Endothelial cell of umbilical vein (primary cell): Measurements from ENCODE around the gene AIMP1. TPM values are rescaled to one million over a fixed set of nuclear protein-coding genes. Genes with fewer than 3 reads are reported as not detected.

Experiments used
- BruUV-seq: library from RNA; stranded (reverse); fragments of 400-500 nt; replicated peaks from 2 replicates; lab custom pipeline; 2021; lab: Mats Ljungman, UMichigan
- CTCF ChIA-PET: fragments of 300-600, 350-600 bp; sonication (Branson Sonifier 250); formaldehyde crosslinking; loops from one replicate; lab custom pipeline; 2021; ENCODE audit warnings: antibody characterized with exemption, inconsistent platforms; lab: Charles Lee
- POLR2A ChIA-PET: fragments of 300-600, 350-600 bp; sonication (Branson Sonifier 250); formaldehyde crosslinking; loops from one replicate; lab custom pipeline; 2021; ENCODE audit warnings: antibody characterized with exemption, inconsistent platforms; lab: Charles Lee
- DNase-seq: peaks from one replicate; pipeline ENCODE4 v3.0.0-alpha.2; 2011; ENCODE audit warnings: low read depth, low spot score
- FAIRE-seq: peaks from 2 replicates; lab custom pipeline; 2011; peaks lifted over from hg19 to GRCh38; lab: Jason Lieb, UNC
- H2AFZ ChIP-seq: 2 replicates; pipeline ENCODE4 v1.6.0; 2012; ENCODE audit warnings: low read depth, low read length, control low read depth, inconsistent platforms
- H3K27ac ChIP-seq: 2 replicates; pipeline ENCODE4 v1.5.1; 2011; ENCODE audit warnings: low read depth, mild to moderate bottlenecking, control low read depth, low read length, moderate library complexity; ENCODE audit not compliant: insufficient read depth
- H3K27me3 ChIP-seq, 2 experiments: 2 replicates each; pipeline versions ENCODE4 v1.6.0 to v1.6.1; 2011; ENCODE audit warnings: low read length in 2 of 2, mixed read lengths in 1 of 2; ENCODE audit not compliant: control insufficient read depth in 2 of 2, insufficient read depth in 2 of 2
- H3K36me3 ChIP-seq, 2 experiments: 2 replicates in 1 of 2; 3 replicates in 1 of 2; pipeline ENCODE4 v1.5.1; 2011; ENCODE audit warnings: low read length in 2 of 2, mild to moderate bottlenecking in 1 of 2, moderate library complexity in 1 of 2; ENCODE audit not compliant: control insufficient read depth in 2 of 2, insufficient read depth in 2 of 2; ENCODE audit errors: extremely low read depth in 1 of 2
- H3K4me1 ChIP-seq: 3 replicates; pipeline ENCODE4 v1.5.1; 2011; ENCODE audit warnings: mild to moderate bottlenecking, low read length; ENCODE audit not compliant: control insufficient read depth, insufficient read depth; ENCODE audit errors: extremely low read depth
- H3K4me2 ChIP-seq: 2 replicates; pipeline ENCODE4 v1.6.1; 2011; ENCODE audit warnings: low read length, control low read depth, mixed read lengths; ENCODE audit not compliant: insufficient read depth
- H3K4me3 ChIP-seq, 3 experiments: fragments of 200-600 bp in 1 of 3; sonication (generic), shearing (Covaris generic) in 1 of 3; replicated peaks in 1 of 3; 2 replicates each; pipeline ENCODE4 v1.5.1; 2011 to 2016; ENCODE audit warnings: control low read depth in 3 of 3, low read length in 3 of 3, mild to moderate bottlenecking in 2 of 3, inconsistent platforms in 1 of 3, low read depth in 1 of 3, moderate library complexity in 1 of 3; ENCODE audit not compliant: insufficient read depth in 1 of 3
- H3K79me2 ChIP-seq: 2 replicates; pipeline ENCODE4 v1.6.0; 2012; ENCODE audit warnings: low read length, inconsistent platforms; ENCODE audit not compliant: control insufficient read depth, insufficient read depth
- H3K9ac ChIP-seq: replicated peaks from 2 replicates; pipeline ENCODE3; 2011; ENCODE audit warnings: low read length, control low read depth; ENCODE audit not compliant: insufficient read depth; ENCODE audit errors: extremely low read depth
- H3K9me1 ChIP-seq: replicated peaks from 3 replicates; pipeline ENCODE4 v1.6.0; 2011; ENCODE audit warnings: mild to moderate bottlenecking, low read length; ENCODE audit not compliant: control insufficient read depth, insufficient read depth; ENCODE audit errors: extremely low read depth
- H3K9me3 ChIP-seq: replicated peaks from 2 replicates; pipeline ENCODE4 v1.5.1; 2012; ENCODE audit warnings: low read length, inconsistent platforms; ENCODE audit not compliant: control insufficient read depth, insufficient read depth
- H4K20me1 ChIP-seq: replicated peaks from 2 replicates; pipeline ENCODE3; 2011; ENCODE audit warnings: mild to moderate bottlenecking, low read length; ENCODE audit not compliant: control insufficient read depth, insufficient read depth; ENCODE audit errors: extremely low read depth
- EZH2 ChIP-seq: IDR thresholded peaks from 2 replicates; pipeline ENCODE4 v1.6.1; 2012; ENCODE audit warnings: borderline replicate concordance, low read depth, mild to moderate bottlenecking, moderate library complexity, low read length, inconsistent platforms; ENCODE audit not compliant: severe bottlenecking
- FOS ChIP-seq: IDR thresholded peaks from 2 replicates; pipeline ENCODE4 v1.6.1; 2011; ENCODE audit warnings: mild to moderate bottlenecking, low read length, moderate library complexity, borderline replicate concordance; ENCODE audit not compliant: insufficient read depth
- JUN ChIP-seq: IDR thresholded peaks from 2 replicates; pipeline ENCODE4 v1.6.1; 2011; ENCODE audit warnings: borderline replicate concordance, low read depth; ENCODE audit not compliant: insufficient read length, insufficient read depth
- MYC ChIP-seq: IDR thresholded peaks from one replicate; pipeline ENCODE4 v1.6.1; 2011; ENCODE audit warnings: mild to moderate bottlenecking, low read depth, low read length
- POLR2A ChIP-seq: IDR thresholded peaks from 2 replicates; pipeline ENCODE4 v1.6.1; 2012; ENCODE audit warnings: low read depth, mild to moderate bottlenecking, control low read depth, low read length
- dilution Hi-C: fragments of 300-500 bp; cut with MboI; formaldehyde crosslinking; loops from one replicate; pipeline ENCODE4 v1.15.0; 2019; ENCODE audit warnings: low sequenced_read_pairs; ENCODE audit not compliant: extremely low pct_ligation_motif_present
- intact Hi-C: fragments of 100-400 bp; cut with micrococcal nuclease; formaldehyde crosslinking; loops from one replicate; pipeline ENCODE4 v1.10.0; 2022
- polyA plus RNA-seq, 4 experiments: library from polyadenylated mRNA; depleted of rRNA in 3 of 4; stranded (reverse) in 3 of 4; unstranded in 1 of 4; fragments of >200 nt; gene quantifications; 2 replicates each; pipeline versions ENCODE4 v1.2.1 to v1.2.3, GENCODE V29; 2011 to 2012; ENCODE audit warnings: missing spikeins in 1 of 4
- total RNA-seq: library from RNA; stranded (reverse); gene quantifications from 2 replicates; pipeline ENCODE4 v1.2.3, GENCODE V29; 2021
- TF ChIP-seq, protein P1 (sequence below): IDR thresholded peaks from 2 replicates; pipeline ENCODE4 v1.6.1; 2011; ENCODE audit not compliant: insufficient read depth, insufficient read length

The AIMP1 gene
- total and polyA plus RNA-seq, 2 donors (not counting 3 experiments of a cell fraction or from before 2014, with no cell fraction given): 6.4 to 42.4 TPM

DNA sequence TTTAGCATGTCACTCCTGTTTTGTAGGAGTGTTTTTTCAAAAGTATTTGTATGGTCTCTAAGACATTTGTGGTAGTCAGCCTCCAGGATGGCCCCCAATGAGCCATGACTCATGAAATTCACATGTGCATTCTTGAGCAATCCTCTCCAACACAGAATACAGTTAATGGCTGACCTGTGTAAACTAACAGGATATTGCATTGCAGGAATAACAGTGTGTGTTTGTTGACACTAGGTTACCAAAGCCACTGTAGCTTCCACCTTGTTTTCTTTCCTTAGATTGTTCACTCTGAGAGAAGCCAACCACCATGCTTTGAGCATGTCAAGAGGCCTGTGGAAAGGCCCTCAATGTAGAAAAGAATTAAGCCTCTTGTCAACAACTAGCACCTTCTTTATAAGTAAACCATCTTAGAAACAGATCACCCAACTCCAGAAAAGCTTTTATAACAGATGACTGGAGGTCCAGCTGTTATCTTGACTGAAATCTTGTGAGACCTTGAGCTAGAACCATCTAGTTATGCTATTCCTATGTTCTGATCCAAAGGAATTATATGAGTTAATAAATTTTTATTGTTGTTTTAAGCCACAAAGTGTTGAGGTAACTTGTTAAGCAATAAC lies 28.9 kb upstream of the AIMP1 start:
- H3K4me2 ChIP-seq: peak overlapping the region; percentile 21
- H3K27me3 ChIP-seq: no peaks in the 10 kb centered on the region
- no peaks in the 10 kb centered on the region for H3K36me3 ChIP-seq
- peak; percentile 63 for TF ChIP-seq FOS
- no peak for TF ChIP-seq POLR2A
- TF ChIP-seq JUN: peak; percentile 88
- H3K9me1 ChIP-seq: no peaks in the 10 kb centered on the region
- DNase-seq (peak; percentile 85), FAIRE-seq (peak; percentile 86)
- ChIA-PET POLR2A (no interaction called here), CTCF (interaction anchor here (1.2 kb wide), 1 partner anchor 78 kb away, joined by 3 read pairs; no protein-coding TSS in a partner anchor)
- no peak overlapping the region for H3K4me3 ChIP-seq
- H3K9me3 ChIP-seq: no peaks in the 10 kb centered on the region
- TSS peak; percentile 21 for BruUV-seq
- H3K79me2 ChIP-seq: no peaks in the 10 kb centered on the region
- peak overlapping the region; percentile 79 for H3K27ac ChIP-seq
- dilution Hi-C loops (no loop called here), intact Hi-C loops (loop anchor here (1.0 kb wide), 2 partner anchors 13 to 29 kb away; partner anchors contain the start of genes AIMP1 and TBCK)
- H3K9ac ChIP-seq: no peak overlapping the region
- no peak overlapping the region for H2AFZ ChIP-seq
- H4K20me1 ChIP-seq: no peaks in the 10 kb centered on the region
- H3K4me1 ChIP-seq: peaks cover 9% of the 10 kb centered on the region

DNA sequence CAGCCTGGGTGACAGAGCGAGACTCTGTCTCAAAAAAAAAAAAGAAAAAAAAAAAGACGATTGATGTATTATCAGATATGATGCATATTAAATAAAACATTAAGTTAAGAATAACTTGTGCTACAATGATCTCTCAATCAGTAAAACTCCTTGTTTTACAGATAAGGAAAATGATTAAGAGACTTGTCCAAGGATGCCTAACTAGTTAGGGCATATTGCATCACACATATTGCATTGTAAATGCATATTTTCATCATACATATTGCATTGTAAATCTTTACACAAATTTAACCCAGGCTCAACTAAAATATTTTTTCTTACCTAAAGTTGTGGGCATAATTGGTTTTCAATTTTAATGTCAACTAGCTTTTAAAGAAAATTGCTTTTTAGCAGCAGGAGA lies 26.6 kb upstream of the AIMP1 start:
- no peaks in the 10 kb centered on the region for H3K27me3 ChIP-seq
- no peak overlapping the region for H2AFZ ChIP-seq
- no peak overlapping the region for H3K27ac ChIP-seq
- ChIA-PET POLR2A (no interaction called here), CTCF (interaction anchor here (1.5 kb wide), 1 partner anchor 24 kb away, joined by 3 read pairs; no protein-coding TSS in a partner anchor)
- no peaks in the 10 kb centered on the region for H4K20me1 ChIP-seq
- H3K4me3 ChIP-seq: no peak overlapping the region
- no peak overlapping the region for H3K4me2 ChIP-seq
- dilution Hi-C loops: no loop called here
- H3K36me3 ChIP-seq: peaks cover 0 to 3% of the 10 kb centered on the region in 2 experiments
- no TSS peak for BruUV-seq
- FAIRE-seq: no peak
- no peaks in the 10 kb centered on the region for H3K9me1 ChIP-seq
- H3K79me2 ChIP-seq: no peaks in the 10 kb centered on the region
- H3K9ac ChIP-seq: no peak overlapping the region
- DNase-seq: no peak
- no peaks in the 10 kb centered on the region for H3K9me3 ChIP-seq
- H3K4me1 ChIP-seq: peaks cover 9% of the 10 kb centered on the region
- TF ChIP-seq MYC: no peak
- TF ChIP-seq, protein P1, sequence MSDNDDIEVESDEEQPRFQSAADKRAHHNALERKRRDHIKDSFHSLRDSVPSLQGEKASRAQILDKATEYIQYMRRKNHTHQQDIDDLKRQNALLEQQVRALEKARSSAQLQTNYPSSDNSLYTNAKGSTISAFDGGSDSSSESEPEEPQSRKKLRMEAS: no peak
- no peak for TF ChIP-seq EZH2
- no peak for TF ChIP-seq FOS
- intact Hi-C loops: no loop called here
